ENCODE data around the gene MLPH. TPM values are rescaled to one million over a fixed set of nuclear protein-coding genes. Genes with fewer than 3 reads are reported as not detected.

Gene MLPH
- total RNA-seq, 1 donor from 2014 or later, result not detected

DNA sequence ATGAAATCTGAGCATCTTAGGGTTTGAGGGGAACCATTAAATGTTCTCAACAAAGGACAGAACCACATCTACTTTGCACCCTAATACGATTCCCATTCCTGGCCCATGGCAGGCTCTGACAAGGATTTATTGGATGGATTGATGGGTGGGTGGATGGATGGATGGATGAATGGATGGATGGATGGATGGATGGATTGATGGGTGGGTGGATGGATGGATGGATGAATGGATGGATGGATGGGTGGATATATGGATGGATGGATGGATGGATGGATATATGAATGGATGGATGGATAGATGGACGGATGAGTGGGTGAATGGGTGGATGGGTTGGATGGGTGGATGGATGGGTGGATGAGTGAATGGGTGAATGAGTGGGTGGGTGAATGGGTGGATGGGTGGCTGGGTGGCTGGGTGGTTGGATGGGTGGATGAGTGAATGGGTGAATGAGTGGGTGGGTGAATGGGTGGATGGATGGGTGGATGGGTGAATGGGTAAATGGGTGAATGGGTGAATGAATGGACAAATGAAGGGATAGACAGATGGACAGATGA lies 29.6 kb upstream of the MLPH start:
- no peaks in the 10 kb centered on the region for H3K9me3 ChIP-seq (ENCODE audit: low read depth)
- H3K4me2 ChIP-seq, result no peak overlapping the region
- TF ChIP-seq, protein P1, sequence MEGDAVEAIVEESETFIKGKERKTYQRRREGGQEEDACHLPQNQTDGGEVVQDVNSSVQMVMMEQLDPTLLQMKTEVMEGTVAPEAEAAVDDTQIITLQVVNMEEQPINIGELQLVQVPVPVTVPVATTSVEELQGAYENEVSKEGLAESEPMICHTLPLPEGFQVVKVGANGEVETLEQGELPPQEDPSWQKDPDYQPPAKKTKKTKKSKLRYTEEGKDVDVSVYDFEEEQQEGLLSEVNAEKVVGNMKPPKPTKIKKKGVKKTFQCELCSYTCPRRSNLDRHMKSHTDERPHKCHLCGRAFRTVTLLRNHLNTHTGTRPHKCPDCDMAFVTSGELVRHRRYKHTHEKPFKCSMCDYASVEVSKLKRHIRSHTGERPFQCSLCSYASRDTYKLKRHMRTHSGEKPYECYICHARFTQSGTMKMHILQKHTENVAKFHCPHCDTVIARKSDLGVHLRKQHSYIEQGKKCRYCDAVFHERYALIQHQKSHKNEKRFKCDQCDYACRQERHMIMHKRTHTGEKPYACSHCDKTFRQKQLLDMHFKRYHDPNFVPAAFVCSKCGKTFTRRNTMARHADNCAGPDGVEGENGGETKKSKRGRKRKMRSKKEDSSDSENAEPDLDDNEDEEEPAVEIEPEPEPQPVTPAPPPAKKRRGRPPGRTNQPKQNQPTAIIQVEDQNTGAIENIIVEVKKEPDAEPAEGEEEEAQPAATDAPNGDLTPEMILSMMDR (IDR thresholded peaks at IDR 0.05), result no peak
- TF ChIP-seq EZH2 (IDR thresholded peaks at IDR 0.05) (no peak), EZH2phosphoT487 (IDR thresholded peaks at IDR 0.05) (no peak)
- H3K4me3 ChIP-seq, result no peak overlapping the region
- no peaks in the 10 kb centered on the region for H3K36me3 Mint-ChIP-seq
- H3K36me3 ChIP-seq, result no peaks in the 10 kb centered on the region
- H3K27me3 ChIP-seq, result no peaks in the 10 kb centered on the region
- peaks cover 6% of the 10 kb centered on the region for H3K27me3 Mint-ChIP-seq (ENCODE audit: insufficient read depth, low read depth)
- H2AFZ ChIP-seq (replicated peaks), result no peak overlapping the region
- H3K27ac ChIP-seq, result no peak overlapping the region
- no peaks in the 10 kb centered on the region for H3K79me2 ChIP-seq (ENCODE audit: low read depth)
- peaks cover 4% of the 10 kb centered on the region for H3K9me3 Mint-ChIP-seq
- H3K27ac Mint-ChIP-seq, result no peak overlapping the region
- H3K4me1 ChIP-seq, result no peaks in the 10 kb centered on the region
- H3F3A ChIP-seq (ENCODE audit: low read depth), result no peaks in the 10 kb centered on the region
- H3K4me3 Mint-ChIP-seq, result no peak overlapping the region
- no peaks in the 10 kb centered on the region for H3K4me1 Mint-ChIP-seq
- H4K20me1 ChIP-seq (ENCODE audit: low read depth), result no peaks in the 10 kb centered on the region
- DNase-seq (ENCODE audit: low spot score), result no peak
- H3K9ac ChIP-seq, result no peak overlapping the region

DNA sequence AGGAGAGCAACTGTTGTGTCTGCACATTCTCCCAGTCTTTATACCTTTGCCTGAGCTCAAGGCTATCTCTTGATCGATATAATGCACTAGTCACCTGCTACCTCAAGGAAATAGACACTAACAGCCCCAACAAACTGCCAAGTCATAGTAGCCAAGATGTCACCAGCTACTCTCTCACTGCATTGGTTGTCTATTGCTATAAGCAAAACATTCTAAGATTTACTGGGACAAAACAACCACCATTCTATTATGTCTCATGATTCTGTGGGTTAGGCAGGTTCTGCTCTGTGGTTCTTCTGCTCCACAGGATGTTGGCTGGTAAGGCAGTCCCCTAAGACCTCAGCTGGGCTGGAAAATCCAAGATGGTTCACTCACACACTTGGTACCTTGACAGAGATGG lies 28.5 kb upstream of the MLPH start:
- no peaks in the 10 kb centered on the region for H3K79me2 ChIP-seq (ENCODE audit: low read depth)
- no peak overlapping the region for H3K27ac ChIP-seq
- no peaks in the 10 kb centered on the region for H3K9me3 ChIP-seq (ENCODE audit: low read depth)
- H3K4me3 ChIP-seq, result no peak overlapping the region
- no peaks in the 10 kb centered on the region for H4K20me1 ChIP-seq (ENCODE audit: low read depth)
- H3K27me3 ChIP-seq, result no peaks in the 10 kb centered on the region
- Mint-ChIP-seq H3K36me3 (no peaks in the 10 kb centered on the region), H3K27ac (peak overlapping the region; percentile 34), H3K4me1 (no peaks in the 10 kb centered on the region), H3K9me3 (peaks cover 7% of the 10 kb centered on the region), H3K27me3 (ENCODE audit: insufficient read depth, low read depth) (peaks cover 6% of the 10 kb centered on the region), H3K4me3 (no peak overlapping the region)
- no peak for DNase-seq (ENCODE audit: low spot score)
- no peak overlapping the region for H3K4me2 ChIP-seq
- no peaks in the 10 kb centered on the region for H3K4me1 ChIP-seq
- no peaks in the 10 kb centered on the region for H3F3A ChIP-seq (ENCODE audit: low read depth)
- TF ChIP-seq EZH2phosphoT487 (IDR thresholded peaks at IDR 0.05) (no peak), EZH2 (IDR thresholded peaks at IDR 0.05) (no peak)
- TF ChIP-seq, protein P1 (IDR thresholded peaks at IDR 0.05), result no peak
- H2AFZ ChIP-seq (replicated peaks), result no peak overlapping the region
- no peaks in the 10 kb centered on the region for H3K36me3 ChIP-seq
- no peak overlapping the region for H3K9ac ChIP-seq

DNA sequence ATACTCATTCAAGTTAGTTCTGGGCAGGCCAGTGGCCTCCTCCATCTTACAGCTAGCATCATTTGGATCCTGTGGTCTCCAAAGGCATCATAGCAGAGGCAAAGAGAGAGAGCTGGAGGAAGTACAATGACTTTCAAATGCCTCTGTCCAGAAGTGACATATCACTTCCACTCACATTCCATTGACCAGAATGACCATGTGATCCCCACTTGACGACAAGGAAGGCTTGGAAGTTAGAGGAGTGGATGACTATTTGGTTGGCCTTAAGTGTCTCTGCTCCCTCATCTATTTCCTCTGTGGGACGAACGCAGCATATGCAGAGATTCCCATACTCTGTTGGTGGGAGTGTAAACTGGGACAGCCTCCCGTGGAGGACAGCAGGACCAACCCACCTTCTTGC lies 27.8 kb upstream of the MLPH start:
- Histone ChIP-seq H3K9me3 (ENCODE audit: low read depth) (no peaks in the 10 kb centered on the region), H3F3A (ENCODE audit: low read depth) (no peaks in the 10 kb centered on the region), H3K27ac (no peak overlapping the region), H3K79me2 (ENCODE audit: low read depth) (no peaks in the 10 kb centered on the region), H3K4me1 (no peaks in the 10 kb centered on the region), H4K20me1 (ENCODE audit: low read depth) (no peaks in the 10 kb centered on the region), H2AFZ (replicated peaks) (no peak overlapping the region), H3K4me3 (no peak overlapping the region), H3K9ac (no peak overlapping the region), H3K36me3 (no peaks in the 10 kb centered on the region), H3K4me2 (no peak overlapping the region), H3K27me3 (no peaks in the 10 kb centered on the region)
- Mint-ChIP-seq H3K4me1 (no peaks in the 10 kb centered on the region), H3K27ac (no peak overlapping the region), H3K9me3 (peaks cover 7% of the 10 kb centered on the region), H3K27me3 (ENCODE audit: insufficient read depth, low read depth) (peaks cover 6% of the 10 kb centered on the region), H3K4me3 (no peak overlapping the region), H3K36me3 (no peaks in the 10 kb centered on the region)
- no peak for DNase-seq (ENCODE audit: low spot score)
- TF ChIP-seq, protein P1 (IDR thresholded peaks at IDR 0.05), result no peak

All from neural progenitor cell (in vitro differentiated cells).